22Rv1 (cell line): ENCODE measurements around the gene CECR2.

Experiments used
- ZFX ChIP-seq: fragments of 450-650 bp; IDR thresholded peaks from 2 replicates; pipeline ENCODE4 v1.6.1; 2017; ENCODE audit warnings: antibody characterized with exemption, borderline replicate concordance
- TF ChIP-seq, protein P1 (sequence below): fragments of 450-650 bp; IDR thresholded peaks from 2 replicates; pipeline ENCODE4 v1.5.1; 2017; ENCODE audit warnings: mild to moderate bottlenecking

GRCh38 chr22:17369439-17370025 lies at the start of gene CECR2:
- TF ChIP-seq, protein P1, sequence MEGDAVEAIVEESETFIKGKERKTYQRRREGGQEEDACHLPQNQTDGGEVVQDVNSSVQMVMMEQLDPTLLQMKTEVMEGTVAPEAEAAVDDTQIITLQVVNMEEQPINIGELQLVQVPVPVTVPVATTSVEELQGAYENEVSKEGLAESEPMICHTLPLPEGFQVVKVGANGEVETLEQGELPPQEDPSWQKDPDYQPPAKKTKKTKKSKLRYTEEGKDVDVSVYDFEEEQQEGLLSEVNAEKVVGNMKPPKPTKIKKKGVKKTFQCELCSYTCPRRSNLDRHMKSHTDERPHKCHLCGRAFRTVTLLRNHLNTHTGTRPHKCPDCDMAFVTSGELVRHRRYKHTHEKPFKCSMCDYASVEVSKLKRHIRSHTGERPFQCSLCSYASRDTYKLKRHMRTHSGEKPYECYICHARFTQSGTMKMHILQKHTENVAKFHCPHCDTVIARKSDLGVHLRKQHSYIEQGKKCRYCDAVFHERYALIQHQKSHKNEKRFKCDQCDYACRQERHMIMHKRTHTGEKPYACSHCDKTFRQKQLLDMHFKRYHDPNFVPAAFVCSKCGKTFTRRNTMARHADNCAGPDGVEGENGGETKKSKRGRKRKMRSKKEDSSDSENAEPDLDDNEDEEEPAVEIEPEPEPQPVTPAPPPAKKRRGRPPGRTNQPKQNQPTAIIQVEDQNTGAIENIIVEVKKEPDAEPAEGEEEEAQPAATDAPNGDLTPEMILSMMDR: peak; percentile 24
- TF ChIP-seq ZFX: no peak
